Measurements from ENCODE around the gene UPK1A. TPM values are rescaled to one million over a fixed set of nuclear protein-coding genes. Genes with fewer than 3 reads are reported as not detected.

Gene UPK1A
- total and polyA plus RNA-seq, 2 of the 8 experiments (the other 6 are each of a cell fraction or from before 2014, with no cell fraction given) = 0.56 to 9.9 TPM

- Histone ChIP-seq H3K14ac (ENCODE audit: insufficient read length) (no peak overlapping the region), H3K27ac (ENCODE audit: low read depth, low read length) (no peak overlapping the region), H3K4me3 (ENCODE audit: extremely low read depth in 1 of 4, insufficient read depth in 2 of 4, low read depth in 3 of 4, low read length in 4 of 4) (no peak overlapping the region), H4K91ac (replicated peaks; ENCODE audit: insufficient read length, low read length) (no peak overlapping the region), H3K56ac (replicated peaks; ENCODE audit: insufficient read length, low read depth, low read length) (no peak overlapping the region), H3K79me1 (ENCODE audit: low read depth, low read length) (no peaks in the 10 kb centered on the region), H2BK12ac (ENCODE audit: low read depth, low read length) (no peak overlapping the region), H2BK15ac (ENCODE audit: low read length) (no peak overlapping the region), H3K23me2 (ENCODE audit: low read depth, low read length) (no peaks in the 10 kb centered on the region; the same call in 1 of the 2 replicates), H3K4ac (replicated peaks; ENCODE audit: insufficient read length, low read depth, low read length) (no peak overlapping the region), H3K27me3 (replicated peaks in 1 of 4; ENCODE audit: control insufficient read depth in 3 of 4, extremely low read depth in 1 of 4, insufficient read depth in 3 of 4, low read length in 3 of 4) (peaks cover 0 to 4% (median 1%) of the 10 kb centered on the region in 4 experiments; a peak in 1 of 7 replicates), H2AK5ac (ENCODE audit: low read depth, low read length) (no peak overlapping the region; the same call in 1 of the 2 replicates), H3K4me2 (ENCODE audit: insufficient read depth in 1 of 2, low read depth in 2 of 2, low read length in 2 of 2) (no peak overlapping the region), H3K79me2 (ENCODE audit: control insufficient read depth in 1 of 2, insufficient read depth in 2 of 2, low read length in 2 of 2) (no peaks in the 10 kb centered on the region), H3K36me3 (ENCODE audit: control insufficient read depth in 2 of 4, insufficient read depth in 4 of 4, low read length in 3 of 4) (no peaks in the 10 kb centered on the region), H3K18ac (ENCODE audit: extremely low read depth, low read length) (no peak overlapping the region), H3K9ac (replicated peaks in 1 of 4; ENCODE audit: extremely low read depth in 1 of 4, low read depth in 3 of 4, low read length in 3 of 4) (no peak overlapping the region), H2BK20ac (ENCODE audit: low read length) (no peak overlapping the region), H4K20me1 (replicated peaks in 1 of 2; ENCODE audit: control insufficient read depth in 1 of 2, insufficient read depth in 2 of 2, low read length in 2 of 2) (no peaks in the 10 kb centered on the region), H3K9me3 (ENCODE audit: insufficient read depth in 2 of 2, low read depth in 1 of 2, low read length in 1 of 2) (no peaks in the 10 kb centered on the region), H3K4me1 (replicated peaks in 1 of 4; ENCODE audit: control insufficient read depth in 3 of 4, insufficient read depth in 4 of 4, low read length in 3 of 4) (peaks cover 0 to 3% (median 0%) of the 10 kb centered on the region in 4 experiments; a peak in 2 of 7 replicates), H3K23ac (ENCODE audit: insufficient read length) (no peak overlapping the region), H4K8ac (ENCODE audit: extremely low read depth, insufficient read depth, low read length) (no peak overlapping the region), H2BK5ac (ENCODE audit: low read depth, low read length) (no peak overlapping the region), H2BK120ac (replicated peaks; ENCODE audit: low read depth, low read length) (no peak overlapping the region), H4K5ac (ENCODE audit: insufficient read length, low read depth, low read length) (no peak overlapping the region), H2AFZ (ENCODE audit: low read length) (no peak overlapping the region)
- ChIA-PET CTCF (ENCODE audit: partially characterized antibody) (interaction anchor here (0.6 to 1.2 kb wide), 3 partner anchors 12 to 14 kb away, joined by 3 to 4 read pairs (median 3); no protein-coding TSS in a partner anchor), POLR2A (ENCODE audit: partially characterized antibody) (interaction anchor here (0.8 to 1.8 kb wide), 3 partner anchors 9 to 22 kb away, joined by 3 to 7 read pairs (median 4); no protein-coding TSS in a partner anchor)
- DNase-seq (ENCODE audit: low read depth in 1 of 2, low spot score in 2 of 2) = no peak
- WGBS, 2 experiments (ENCODE audit: extremely low coverage in 1 of 2, insufficient coverage in 1 of 2, insufficient read length in 1 of 2, insufficient replicate concordance in 2 of 2, low coverage in 1 of 2, low lambda C conversion rate in 2 of 2, missing lambda C conversion rate in 1 of 2) = 71% methylated on average over 3 of the region's 6 CpGs; no CpG with 5 or more reads in 1 of the 2 experiments
- FAIRE-seq = no peak
- TF ChIP-seq RAD21 (IDR thresholded peaks at IDR 0.05 in 1 of 2, conservative IDR thresholded peaks at IDR 0.05 in 1 of 2; ENCODE audit: low read depth in 2 of 2, low read length in 2 of 2) = no peak
- TF ChIP-seq TAF7 (optimal IDR thresholded peaks at IDR 0.05; ENCODE audit: borderline replicate concordance, low read depth, low read length) = no peak
- TF ChIP-seq CTBP2 (IDR thresholded peaks at IDR 0.05; ENCODE audit: borderline replicate concordance, insufficient read depth, insufficient read length, low read length) = no peak
- TF ChIP-seq NANOG (IDR thresholded peaks at IDR 0.05; ENCODE audit: insufficient read depth, low read depth, low read length, poor library complexity, severe bottlenecking) = no peak
- no peak for TF ChIP-seq USF2 (IDR thresholded peaks at IDR 0.05; ENCODE audit: low read length)
- no peak for TF ChIP-seq RFX5 (IDR thresholded peaks at IDR 0.05; ENCODE audit: borderline replicate concordance, low read depth, low read length)
- TF ChIP-seq ZNF274 (IDR thresholded peaks at IDR 0.05; ENCODE audit: borderline replicate concordance, extremely low read depth, low read length) = no peak
- no peak for TF ChIP-seq BCL11A (IDR thresholded peaks at IDR 0.05; ENCODE audit: low read depth in 2 of 2, low read length in 2 of 2)
- TF ChIP-seq BRCA1 (IDR thresholded peaks at IDR 0.05; ENCODE audit: low read depth, low read length) = no peak
- TF ChIP-seq ATF2 (IDR thresholded peaks at IDR 0.05; ENCODE audit: low read length) = no peak
Observed at GRCh38 chr19:35669566-35669965, 3.2 kb downstream of the UPK1A start.

Measured in H1 (cell line).